HPDE6-E6E7 (cell line): ENCODE measurements around the gene KLK1.
"Not testable (repeated sequence)": the region's sequence is repeated elsewhere in the genome, so short reads cannot be mapped to it uniquely, and the experiment has no call there.

ENCODE experiments used
- DNase-seq: peaks from one replicate; pipeline ENCODE4 v3.0.0; 2011; ENCODE audit warnings: missing footprints; ENCODE audit errors: extremely low spot score

KLK1 gene

GRCh38 chr19:50792272-50793250 is 31.0 kb downstream of the KLK1 start:
- no peak for DNase-seq

GRCh38 chr19:50791594-50792271 is 31.9 kb downstream of the KLK1 start:
- no peak for DNase-seq

- no peak for DNase-seq
Observed at GRCh38 chr19:50790922-50791467, 32.6 kb downstream of the KLK1 start.

DNA sequence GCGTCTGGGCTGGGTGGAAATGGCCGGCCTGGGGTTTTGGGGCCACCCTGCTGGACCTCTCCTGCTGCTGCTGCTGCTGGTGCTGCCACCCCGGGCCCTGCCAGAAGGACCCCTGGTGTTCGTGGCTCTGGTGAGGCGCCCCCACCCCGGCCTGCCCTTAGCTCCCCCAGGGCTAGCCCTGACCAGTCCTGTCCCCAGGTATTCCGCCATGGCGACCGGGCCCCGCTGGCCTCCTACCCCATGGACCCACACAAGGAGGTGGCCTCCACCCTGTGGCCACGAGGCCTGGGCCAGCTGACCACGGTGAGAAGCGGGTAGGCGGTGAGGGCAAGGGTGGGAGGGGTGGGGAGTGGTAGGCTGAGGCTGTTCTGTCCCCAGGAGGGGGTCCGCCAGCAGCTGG is 33.2 kb downstream of the KLK1 start, which contains the start of gene ACP4:
TSS of gene ACP4 (plus strand) at position 20 of the 400 bp plus-strand sequence. CDS start at position 20, 0 bp downstream.
- no peak for DNase-seq

DNA sequence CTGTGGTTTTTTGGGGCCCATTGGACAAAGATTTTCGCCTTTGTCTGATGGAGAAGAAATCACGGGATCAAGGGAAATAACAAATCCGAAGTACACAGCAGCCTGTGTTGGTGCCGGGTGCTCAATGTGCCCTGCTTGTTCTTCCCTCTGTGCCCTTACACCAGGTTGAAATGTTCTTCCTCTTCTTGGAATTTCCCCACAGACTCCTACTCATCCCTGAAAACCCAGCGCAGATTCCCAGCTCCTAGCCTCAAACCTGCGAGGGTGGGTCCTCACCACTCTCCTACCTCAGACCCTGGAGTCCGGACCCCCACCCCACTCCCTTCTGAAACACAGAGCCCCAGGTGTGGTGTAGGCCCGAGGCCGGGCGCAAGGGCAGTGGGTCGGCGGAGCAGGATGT is 38.3 kb downstream of the KLK1 start:
- DNase-seq = no peak

- DNase-seq = no peak
Observed at GRCh38 chr19:50784710-50785109, 38.9 kb downstream of the KLK1 start.

GRCh38 chr19:50783848-50784152 is 39.8 kb downstream of the KLK1 start:
- not testable (repeated sequence) for DNase-seq

GRCh38 chr19:50780753-50781435 is 42.7 kb downstream of the KLK1 start:
- no peak for DNase-seq

DNA sequence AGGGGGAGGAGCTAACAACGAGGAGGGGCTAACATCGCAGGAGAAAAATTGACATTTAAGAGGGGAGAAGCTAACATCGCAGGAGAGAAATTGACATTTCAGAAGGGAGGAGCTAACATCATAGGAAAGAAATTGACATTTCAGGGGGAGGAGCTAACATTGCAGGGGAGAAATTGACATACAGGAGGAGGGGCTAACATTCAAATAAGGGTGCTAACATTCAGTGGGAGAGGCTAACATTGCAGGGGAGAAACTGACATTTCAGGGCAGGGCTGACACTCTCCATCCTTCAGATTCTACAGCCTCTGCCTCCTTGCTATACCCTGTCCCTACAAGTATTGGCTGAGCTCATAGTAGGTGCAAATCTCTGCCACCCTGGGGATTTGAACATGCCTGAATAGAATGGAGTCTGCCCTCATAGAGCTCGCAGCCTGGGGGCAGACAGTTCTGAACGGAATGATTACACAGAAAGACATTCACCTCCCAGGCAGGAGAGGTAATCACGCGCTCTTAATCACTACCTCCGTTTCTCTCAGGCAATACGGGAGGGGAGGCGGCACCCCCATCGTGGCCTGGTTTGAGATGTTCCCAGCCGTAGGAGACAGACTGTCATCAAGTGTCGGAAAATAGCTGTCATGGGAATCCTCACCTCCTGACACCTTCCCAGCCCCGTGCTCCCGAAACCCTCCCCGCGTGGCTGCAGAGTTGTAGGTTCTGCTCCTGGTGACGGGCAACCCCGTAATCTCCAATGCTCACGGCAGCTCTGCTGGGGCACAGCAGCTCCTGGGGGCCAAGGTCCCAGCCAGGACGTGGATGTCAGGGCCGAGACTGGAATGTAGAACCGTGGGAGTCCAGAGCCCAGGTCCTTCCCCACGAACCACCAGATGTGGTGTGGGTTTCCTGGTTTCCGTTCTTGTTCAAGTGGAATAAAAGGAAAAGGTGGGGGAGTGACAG is 43.8 kb downstream of the KLK1 start:
- DNase-seq = no peak

- DNase-seq = no peak
Observed at GRCh38 chr19:50778906-50779430, 44.6 kb downstream of the KLK1 start.

DNA sequence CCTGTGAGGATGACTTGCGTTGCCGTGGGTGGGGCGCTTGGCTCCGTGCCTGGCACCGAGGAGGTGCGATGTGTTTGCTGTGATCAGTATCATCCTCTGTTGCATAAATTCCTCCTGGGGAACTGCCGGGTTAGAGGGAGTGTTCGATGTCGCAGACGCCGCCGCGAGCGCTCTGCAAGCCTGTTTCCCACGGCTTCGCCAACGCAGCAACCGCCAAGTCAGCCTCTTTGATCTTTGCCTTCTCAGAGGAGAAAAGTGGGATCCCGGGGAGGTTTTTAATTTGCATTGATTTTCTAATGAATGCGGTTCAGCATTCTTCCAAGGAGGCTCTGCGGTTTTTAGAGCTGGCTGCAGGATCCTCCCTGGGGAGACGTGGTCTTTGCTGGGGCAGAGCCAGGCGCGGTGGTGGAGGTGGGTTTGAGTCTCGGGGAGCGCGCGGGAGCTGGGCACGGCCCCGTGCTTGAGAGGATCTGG is 45.7 kb downstream of the KLK1 start:
- DNase-seq = no peak

DNA sequence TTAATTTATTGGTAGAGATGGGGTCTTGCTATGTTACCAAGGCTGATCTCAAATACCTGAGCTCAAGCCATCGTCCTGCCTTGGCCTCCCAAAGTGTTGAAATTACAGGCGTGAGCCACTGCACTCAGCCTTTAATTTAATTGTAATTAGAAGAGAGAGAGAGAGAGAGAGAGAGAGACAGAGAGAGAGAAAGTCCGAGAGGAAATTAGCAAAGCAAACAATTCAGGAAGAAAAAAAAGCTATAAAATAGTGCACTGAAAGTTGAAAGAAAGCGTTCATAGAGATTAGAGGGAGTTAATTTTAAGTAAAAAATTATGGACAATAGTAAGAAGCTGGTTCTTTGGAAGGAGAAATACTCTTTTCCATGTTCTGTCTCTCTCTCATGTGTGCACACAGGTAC is 46.3 kb downstream of the KLK1 start:
- no peak for DNase-seq

DNA sequence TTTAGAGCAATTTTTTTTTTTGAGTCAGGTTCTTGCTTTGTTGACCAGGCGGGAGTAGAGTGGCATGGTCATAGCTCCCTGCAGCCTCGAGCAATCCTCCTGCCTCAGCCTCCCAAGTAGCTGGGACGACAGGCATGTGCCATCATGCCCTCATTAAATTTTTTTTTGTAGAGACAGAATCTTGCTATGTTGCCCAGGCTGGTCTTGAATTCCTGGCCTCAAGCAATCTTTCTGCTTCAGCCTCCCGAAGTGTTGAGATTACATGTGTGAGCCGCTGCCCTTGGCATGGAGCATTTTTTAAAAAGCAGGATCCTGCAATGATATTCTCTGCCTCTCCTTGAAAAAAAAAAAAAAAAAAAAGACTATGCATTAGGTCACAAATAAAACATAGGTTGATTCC is 47.5 kb downstream of the KLK1 start:
- DNase-seq = no peak

DNA sequence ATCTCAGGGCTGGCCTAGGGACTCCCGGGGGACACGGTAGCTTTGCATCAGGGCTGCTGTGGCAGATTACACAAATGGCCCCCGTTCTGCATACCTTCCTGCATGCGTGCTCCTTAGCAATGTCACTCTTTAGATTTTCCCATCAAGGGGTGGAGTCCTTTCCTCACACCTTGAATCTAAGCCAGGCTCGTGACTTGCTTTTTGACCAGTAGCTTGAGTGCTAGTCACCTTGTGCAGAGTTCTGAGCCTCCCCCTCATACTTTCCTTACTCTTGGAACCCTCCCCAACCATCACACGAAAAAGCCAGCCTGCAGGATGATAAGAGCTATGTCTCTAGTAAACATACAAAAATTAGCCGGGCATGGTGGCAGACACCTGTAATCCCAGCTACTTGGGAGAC is 50.1 kb downstream of the KLK1 start:
- not testable (repeated sequence) for DNase-seq

DNA sequence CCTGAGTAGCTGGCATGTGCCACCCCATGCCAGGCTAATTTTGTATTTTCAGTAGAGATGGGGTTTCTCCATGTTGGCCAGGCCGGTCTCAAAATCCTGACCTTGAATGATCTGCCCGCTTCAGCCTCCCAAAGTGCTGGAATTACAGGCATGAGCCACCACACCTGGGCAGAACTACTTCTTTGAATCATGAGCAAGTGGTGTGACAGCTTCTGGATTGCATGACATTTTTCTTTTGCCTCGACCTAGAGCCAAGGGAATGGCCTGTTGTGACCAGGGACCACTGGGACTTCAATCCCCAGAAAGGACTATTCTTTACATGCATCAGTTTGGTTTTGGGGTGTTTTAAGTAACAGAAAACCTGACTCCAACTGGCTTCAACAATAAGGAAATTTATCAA is 50.7 kb downstream of the KLK1 start:
- DNase-seq = not testable (repeated sequence)

- DNase-seq = no peak
Observed at GRCh38 chr19:50772476-50772875, 51.1 kb downstream of the KLK1 start.

- DNase-seq = no peak
Observed at GRCh38 chr19:50770888-50771287, 52.7 kb downstream of the KLK1 start.

- not testable (repeated sequence) for DNase-seq
Observed at GRCh38 chr19:50770164-50770563, 53.4 kb downstream of the KLK1 start, which contains the start of gene GPR32. TSS of gene GPR32 (plus strand) at chr19:50770464. CDS start at chr19:50770601, 137 bp downstream.
